ENCODE results near the gene MEN1.

- TF ChIP-seq CTCF (conservative IDR thresholded peaks at IDR 0.05; ENCODE audit: low read length), result no peak
- TF ChIP-seq EZH2phosphoT487 (IDR thresholded peaks at IDR 0.05; ENCODE audit: borderline replicate concordance, low read depth, low read length), result no peak
Observed at GRCh38 chr11:64759722-64760719, 50.3 kb downstream of the MEN1 start, which contains the start of gene PYGM.

Data from OCI-LY7 (cell line).